EL (cell line): Measurements from ENCODE around the gene RBM33.

Source experiments
- DNase-seq: peaks from one replicate; pipeline ENCODE4 v3.0.0-alpha.2; 2016

Gene RBM33

DNA sequence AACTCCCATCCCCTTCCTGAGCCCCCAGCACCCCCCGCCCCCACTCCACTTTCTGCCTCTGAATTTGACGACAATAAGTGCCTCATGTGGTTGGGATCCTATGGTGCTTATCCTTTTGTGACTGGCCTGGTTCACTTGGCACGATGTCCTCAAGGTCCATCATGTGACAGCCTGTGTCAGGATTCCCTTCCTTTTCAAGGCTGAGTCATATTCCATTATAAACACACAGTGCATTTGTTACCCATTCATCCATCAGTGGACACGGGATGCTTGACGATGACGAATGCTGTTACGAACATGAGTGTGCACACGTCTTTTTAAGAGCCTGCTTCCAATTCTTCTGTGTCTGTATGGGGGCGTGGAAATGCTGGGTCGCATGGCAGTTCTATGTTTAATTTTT, 141.1 kb downstream of the RBM33 start:
- DNase-seq = no peak

DNA sequence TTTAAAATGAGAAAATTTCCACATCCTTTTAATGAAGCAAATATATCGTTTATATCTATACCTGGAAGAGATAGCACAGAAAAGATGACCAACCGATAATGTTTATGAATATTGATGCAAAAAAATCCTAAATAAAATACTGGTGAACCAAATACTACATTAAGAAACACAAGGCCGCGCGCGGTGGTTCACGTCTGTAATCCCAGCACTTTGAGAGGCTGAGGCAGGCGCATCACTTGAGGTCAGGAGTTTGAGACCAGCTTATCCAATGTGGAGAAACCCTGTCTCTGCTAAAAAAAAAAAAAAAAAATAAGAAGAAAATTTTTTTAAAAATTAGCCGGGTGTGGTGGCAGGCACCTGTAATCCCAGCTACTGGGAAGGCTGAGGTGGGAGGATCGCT, 142.0 kb downstream of the RBM33 start:
- no peak for DNase-seq

DNA sequence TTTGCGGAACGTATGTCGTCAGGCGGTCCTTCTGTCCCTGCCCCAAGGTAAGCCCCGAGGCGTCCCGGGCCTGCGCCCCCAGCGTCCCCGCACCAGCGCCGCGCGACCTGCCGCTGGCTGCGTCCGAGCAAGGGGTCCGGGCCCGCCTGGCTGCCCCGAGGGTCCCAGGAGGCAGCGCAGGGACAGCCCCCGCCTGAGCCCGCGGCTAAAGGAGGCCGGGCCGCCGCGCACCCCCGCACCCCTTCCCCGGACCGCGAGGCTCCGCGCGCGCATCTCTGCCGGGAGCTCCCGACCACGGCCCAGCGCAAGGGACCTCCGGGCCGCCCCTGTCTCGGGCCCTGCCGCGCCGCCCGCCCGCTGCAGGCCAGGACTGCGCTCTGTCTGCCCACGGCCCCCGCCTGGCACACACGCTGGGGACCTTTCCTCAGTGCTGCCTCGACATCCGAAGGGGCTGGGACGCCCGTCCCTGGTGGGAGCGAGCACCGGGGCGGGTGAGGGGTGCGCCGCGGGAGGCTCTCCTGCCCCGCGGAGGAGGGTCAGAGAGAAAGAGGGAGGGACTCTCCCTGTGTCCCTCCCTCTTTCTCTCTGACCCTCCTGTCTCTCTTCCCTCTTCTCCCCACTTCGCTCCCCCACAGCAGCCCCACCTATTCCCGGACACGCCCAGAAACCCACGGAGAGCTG, 142.8 kb downstream of the RBM33 start:
- DNase-seq = peak; percentile 37

DNA sequence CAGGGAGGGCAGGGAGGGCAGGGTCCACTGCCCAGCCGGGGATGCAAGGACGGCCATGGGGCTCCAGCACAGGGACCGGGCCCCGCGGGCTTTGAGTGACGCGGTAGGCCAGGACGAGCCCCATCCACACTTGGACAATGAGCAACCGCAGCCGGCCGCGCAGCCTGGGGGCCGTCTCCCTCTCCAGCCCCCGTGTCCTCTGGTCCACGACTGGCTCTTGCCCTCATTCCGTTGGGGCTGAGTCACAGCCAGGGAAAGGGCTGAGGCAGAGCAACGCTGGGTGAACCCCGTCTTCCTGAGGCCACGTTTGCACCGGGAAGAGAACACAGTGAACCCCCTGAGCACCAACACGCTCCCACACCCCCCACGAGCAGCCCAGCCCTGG, 144.1 kb downstream of the RBM33 start:
- DNase-seq = peak; percentile 34

DNA sequence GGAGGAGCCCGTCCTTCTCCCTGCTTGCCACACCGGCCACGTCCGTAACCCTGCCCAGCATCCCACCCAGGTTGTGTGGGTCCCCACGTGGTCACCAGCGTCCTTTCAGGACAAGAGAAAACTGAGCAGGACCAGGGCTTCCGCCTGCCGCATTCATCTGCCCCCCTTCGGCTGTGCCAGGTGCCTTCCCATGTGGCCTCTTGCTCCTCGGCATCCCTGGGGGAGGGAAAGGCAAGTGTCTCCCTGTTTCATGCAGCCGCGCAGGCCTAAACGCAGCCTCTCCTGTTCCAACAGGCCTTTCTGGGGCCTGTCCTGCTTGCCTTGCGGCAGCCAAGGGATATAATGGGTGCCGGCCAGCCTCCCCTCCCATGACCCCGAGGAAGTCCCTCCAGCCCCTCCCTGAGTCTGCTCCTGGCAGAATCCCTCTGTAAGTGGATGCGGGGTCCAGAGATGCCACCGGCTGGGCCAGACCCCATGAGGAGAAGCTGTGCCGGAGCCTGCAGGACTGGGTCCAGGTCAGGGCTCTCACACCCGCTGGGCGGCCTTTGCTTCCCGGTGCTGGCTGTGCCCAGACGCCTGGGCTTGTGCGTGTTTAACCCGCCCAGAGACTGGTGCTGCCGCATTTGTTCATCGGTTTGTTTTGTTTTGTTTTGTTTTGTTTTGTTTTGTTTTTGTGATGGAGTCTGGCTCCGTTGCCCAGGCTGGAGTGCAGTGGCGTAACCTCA, 144.7 kb downstream of the RBM33 start:
- DNase-seq = no peak

DNA sequence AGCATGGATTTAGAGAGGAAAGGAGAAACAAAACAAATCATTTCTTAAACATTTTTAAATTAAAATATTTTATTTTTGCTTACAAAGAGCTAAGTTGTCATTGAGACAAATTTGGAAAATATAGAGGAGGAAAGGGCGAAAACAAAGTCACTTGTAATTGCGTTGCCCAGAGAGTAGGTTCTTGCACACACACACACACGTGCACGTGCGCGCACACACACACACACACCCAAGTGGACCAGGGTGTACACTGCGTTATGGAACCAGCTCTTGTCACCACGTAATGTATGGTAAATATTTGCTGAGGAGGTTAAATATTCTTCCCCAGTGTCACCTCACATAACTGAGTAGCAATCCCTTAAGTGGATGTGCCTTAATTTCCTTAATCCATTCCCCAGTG, 146.2 kb downstream of the RBM33 start:
- DNase-seq = no peak

DNA sequence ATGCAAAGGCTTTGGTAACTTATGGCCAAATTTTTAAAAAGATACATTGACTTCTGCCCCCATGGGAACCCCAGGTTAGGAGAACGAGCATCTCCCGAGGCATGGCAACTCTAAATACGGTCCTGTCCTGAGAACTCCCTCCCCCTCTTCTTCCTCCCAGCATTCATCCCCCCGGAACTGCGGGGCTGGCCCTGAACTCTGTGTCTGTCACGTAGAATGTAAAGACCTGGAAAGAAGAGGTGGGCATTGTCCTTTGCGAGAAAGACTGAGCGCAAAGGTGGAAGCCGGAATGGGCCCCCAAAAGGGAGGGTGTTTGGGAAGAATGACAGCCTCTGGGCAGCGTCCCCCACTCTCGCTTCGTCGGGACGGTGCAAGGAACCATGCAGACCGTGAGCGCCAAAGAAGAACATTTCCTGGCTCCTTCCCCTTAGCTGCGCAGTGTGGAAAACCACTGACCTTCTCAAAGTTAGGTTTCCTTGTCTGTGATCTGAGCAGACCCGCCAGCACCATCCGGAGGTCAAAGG, 146.8 kb downstream of the RBM33 start:
- no peak for DNase-seq

DNA sequence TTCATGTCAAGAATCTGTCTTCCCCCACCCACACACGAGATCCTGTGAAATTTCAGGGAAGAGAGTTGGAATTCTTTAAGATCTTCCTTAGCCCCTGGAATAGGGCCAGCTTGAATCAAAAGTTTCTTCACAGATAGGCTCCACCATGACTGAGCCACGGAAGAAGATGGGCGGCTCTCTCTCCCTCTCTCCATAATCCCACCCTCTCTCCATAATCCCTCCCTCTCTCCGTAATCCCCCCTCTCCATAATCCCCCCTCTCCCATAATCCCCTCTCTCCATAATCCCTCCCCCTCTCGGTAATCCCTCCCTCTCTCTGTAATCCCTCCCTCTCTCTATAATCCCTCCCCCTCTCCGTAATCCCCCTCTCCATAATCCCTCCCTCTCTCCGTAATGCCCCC, 147.4 kb downstream of the RBM33 start:
- no peak for DNase-seq

DNA sequence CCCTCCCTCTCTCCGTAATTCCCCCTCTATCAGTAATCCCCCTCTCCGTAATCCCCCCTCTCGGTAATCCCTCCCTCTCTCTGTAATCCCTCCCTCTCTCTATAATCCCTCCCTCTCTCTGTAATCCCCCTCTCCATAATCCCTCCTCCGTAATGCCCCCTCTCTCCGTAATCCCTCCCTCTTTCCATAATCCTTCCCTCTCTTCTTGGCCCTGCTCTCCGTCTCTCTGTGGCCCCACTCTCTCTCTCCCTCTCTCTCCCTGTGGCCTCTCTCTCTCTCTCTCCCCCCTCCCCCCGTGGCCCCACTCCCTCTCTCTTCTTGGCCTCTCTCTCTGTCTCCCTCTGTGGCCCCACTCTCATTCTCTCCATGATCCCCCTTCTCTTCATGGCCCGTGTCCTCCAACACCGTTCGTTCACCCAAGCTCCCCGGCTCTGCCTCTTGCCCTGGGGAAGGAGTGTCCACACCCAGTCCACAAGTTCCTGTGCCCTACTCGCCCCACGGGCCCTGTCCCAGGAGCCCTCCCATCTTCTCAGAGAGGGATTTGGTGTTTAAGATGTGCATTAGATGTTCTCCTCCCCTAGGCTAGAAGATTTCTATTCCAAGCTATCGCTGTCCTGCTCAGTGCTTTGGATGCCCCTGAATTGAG, 148.0 kb downstream of the RBM33 start:
- DNase-seq = no peak

DNA sequence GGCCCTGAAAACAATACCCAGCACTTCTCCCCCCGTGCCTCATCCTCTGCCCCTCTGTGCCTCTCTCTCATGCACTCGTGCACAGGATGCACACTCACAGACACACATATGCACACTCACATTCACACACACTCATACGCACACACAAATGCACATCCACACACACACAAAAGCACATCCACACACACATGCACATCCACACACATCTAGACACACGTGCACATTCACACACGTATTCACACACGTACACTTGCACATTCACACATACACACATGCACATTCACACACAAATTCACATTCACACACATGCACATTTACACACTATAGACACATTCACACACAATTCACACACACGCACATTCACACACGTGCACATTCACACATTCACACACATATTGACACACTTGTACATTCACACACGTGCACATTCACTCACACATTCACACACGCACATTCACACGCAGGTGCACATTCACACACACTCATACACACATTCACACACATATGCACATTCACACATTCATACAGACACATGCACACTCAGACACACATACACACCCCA, 148.6 kb downstream of the RBM33 start:
- no peak for DNase-seq

DNA sequence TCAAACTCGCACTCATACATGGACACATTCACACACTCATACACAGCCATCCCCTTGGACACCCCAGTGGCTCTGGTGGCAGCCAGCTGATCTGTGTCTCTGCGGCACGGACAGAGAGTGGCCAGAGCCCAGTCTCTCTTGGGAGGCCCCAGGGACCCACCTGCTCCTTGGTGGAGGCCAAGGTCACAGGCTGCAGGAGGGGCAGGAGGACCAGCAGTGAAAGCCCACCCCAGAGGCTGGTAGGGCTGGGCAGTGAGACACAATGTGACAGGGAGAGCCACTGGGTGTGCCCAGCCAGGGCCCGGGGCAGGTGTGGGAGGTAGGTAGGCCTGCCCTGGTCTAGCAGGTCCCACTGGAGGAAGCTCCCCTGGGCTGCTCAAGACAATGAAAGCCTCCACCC, 149.3 kb downstream of the RBM33 start:
- no peak for DNase-seq

DNA sequence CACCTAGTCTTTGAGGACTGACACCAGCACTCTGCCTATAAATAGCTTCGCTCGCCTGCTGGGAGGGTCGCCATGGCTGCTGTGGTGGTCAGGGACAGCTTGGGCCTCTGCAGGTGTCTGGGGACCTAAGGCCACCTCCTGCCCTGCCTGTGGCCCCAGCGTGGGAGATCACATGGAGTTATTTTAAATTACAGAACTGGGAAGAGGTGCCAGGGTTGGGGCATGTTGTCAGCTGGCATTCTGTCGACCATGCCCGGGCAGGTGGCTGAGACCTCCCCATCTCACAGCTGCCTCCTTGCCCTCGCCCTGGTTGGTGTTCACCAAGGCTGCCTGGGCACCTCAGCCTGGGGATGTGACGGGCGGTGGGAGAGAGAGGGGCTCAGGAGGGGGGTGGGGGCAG, 149.7 kb downstream of the RBM33 start:
- no peak for DNase-seq

DNA sequence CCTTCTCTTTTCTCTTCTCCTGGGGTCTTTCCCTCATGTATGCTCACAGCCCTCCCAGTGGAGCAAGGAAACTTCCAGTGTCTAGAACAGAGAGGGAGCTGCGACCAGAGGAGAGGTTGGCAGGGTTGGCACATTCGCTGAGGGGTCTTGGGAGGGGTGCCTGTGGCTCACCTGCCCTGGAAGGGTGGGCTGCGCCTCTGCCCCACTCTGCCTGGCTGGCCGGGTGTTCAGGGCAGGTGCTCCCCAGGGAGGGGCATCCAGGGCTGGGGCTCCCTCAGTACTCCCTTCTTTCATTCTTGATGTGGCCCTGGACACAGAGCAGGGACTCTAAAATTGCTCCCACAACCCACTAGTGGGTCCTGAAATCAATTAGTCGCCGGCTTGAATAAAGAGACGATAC, 150.9 kb downstream of the RBM33 start:
- no peak for DNase-seq

DNA sequence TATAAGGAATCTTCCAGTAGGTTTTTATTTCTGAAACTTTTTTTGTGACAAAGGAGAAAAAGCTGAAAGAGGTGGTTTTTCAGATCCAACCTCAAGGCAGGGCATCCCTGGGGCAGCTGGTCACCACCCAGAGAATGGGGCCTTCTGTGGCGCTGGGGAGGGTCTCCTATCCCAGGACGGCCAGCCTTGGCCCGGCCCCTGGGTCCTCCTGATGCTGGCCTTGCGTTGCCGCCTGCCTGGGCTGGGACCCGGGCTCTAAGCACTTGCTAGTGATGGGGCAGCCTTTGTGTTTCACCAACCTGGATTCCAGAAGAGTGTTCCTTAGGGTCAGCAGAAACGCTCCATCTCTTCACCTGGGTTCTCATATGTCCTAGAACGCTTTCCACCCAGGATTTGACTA, 151.5 kb downstream of the RBM33 start:
- DNase-seq = no peak

DNA sequence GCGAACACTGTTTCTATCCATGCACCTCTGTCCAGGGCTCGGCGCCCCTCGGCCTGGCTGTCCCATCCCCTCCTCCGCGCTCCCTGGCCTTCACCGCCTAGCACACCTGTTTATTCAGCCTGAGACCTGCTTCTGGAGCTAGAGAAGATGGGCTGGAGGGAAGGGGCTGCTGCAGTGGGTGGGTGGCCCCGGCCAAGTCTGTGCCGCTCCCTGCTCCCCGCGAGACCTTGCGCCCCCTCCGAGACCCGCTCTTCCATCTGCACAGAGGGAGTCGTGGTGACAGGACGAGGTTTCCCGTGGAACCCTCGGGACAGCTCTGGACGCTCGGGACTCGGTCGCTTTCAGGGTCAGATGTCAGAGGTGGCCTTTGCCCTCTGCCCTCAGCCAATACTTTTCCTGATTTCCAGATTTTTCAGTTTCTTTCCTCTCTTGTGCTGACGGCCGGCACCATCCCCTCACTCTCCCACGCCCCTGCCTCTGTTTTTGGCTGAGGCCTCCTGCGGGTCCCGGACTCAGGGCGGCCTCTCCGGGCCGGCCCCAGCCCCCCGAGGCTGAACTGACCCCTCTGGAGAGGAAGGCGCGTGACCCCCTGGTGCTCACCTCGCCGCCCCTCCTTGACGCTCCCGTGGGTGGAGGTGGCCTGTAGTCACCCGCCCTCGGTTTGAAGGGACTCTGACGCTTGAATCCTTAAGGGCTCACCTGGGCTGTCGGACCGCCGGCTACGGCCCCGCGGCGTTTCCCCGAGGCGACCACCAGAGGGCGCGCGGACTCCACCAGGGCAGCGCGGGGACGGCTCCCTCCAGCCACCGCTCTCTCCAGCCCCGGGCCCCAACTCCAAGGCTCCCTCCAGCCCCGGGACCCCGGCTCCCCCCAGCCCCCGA, 152.2 kb downstream of the RBM33 start:
- no peak for DNase-seq

DNA sequence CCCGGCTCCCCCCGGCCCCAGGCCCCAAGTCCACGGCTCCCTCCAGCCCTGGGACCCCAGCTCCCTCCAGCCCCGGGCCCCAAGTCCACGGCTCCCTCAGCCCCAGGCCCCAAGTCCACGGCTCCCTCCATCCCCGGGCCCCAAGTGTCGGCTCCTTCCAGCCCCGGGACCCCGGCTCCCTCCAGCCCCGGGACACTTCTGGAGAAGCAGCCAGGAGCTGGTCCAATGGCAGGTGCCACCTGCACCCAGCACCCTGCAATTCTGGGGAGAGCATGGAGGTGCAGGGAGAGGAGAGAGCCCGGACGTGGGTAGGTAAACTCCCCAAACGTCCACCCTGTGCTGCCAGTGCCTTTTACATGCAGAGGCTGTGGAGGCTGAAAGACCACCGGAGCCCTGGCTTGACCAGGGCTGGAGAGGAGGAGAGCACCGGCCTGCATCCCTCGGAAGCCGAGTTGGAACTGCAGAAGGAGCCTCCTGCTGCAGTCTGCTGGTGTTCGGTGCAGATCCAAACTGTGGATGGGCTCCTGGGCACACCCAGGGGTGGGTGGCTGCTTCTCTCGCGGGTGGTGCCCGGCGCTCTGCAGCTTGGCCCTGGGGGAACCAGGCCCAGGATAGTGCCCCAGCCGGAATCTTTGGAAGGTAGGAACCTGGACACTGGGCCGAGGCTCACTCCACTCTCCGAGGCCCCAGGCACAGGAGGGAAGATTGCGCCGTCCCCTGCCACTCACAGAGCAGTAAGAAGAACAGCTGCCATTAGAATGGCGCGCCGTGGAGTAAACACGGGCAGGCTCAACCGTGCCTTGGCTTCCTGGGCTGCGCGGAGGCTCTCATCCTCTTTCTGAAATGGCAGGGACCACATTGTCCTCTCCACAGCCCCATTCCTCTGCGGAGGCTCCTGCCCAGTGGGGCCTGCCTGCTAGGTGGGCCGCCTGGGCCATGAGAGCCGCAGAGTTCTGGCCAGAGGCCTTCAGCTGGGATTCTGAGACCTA, 153.1 kb downstream of the RBM33 start:
- no peak for DNase-seq

DNA sequence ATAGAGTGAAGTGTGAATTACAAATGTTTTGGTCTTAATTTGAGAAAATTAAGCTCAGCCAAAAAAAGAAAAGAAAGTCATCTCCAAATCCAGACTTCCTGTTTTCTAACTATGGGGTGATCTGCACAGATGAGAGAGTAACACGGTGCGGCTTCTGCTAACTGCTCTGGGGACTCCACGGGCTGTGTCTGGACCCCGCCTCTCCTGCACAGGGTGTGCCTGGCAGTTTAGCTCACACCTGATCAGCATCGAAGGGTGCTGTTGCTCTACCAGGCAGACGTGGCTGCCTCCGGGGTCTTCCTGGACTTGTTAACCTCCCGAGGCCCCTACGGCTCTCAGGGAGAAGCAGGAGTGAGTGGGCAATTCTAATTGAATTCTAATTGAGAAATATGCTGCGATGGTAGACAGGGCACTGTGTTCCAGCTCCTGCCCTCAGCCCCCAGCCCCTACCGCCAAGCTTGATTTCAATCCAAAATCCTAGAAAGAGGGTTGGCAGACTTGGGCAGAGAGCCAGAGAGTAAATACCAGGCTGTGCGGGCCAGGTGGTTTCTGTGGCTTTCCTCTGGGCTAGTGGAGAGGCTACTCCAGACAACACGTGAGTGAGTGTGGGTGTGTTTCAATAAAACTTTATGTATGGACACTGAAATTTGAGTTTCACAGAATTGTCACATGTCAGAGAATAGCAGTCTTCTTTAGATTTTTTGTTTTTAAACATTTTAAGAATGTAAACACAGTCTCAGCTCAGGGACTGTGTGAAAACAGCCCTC, 154.4 kb downstream of the RBM33 start:
- no peak for DNase-seq

DNA sequence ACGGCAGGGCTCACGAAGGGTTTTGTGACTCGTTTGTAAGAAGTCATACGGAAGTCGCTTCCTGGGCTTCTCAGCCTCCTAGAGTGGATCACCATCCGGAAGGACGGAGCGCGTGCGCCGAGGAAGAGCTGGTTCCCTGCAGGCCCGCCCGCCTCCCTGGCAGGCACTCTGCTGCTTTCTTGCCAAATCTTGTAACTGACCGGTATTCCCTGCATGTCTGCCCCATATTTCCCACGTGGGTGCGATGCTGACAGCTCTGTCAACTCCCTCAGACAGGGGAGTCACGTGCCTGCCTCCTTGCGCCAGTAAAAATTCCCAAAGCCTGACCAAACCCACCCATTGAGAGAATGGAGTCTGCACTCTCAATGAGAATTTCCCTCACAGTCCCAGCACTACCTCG, 155.1 kb downstream of the RBM33 start:
- no peak for DNase-seq

DNA sequence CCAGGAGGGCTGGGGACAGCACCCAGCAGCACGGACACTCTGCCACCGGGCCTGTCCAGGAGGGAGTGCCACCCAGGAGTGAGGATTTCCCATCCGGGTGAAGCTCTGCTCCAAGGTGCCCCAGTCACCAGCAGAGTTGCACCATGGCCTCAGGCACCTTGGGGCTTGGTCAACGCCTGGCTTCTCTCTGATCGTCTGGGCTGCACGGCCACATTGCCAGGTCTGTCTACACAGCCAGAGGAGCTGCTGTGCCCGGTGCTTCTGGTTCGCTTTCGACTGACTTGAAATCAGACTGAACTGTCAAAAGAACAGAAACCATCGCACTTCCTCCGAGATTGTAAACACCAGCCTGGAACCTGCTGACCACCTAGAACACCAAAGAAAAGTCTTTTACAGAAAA, 155.8 kb downstream of the RBM33 start:
- DNase-seq = no peak

DNA sequence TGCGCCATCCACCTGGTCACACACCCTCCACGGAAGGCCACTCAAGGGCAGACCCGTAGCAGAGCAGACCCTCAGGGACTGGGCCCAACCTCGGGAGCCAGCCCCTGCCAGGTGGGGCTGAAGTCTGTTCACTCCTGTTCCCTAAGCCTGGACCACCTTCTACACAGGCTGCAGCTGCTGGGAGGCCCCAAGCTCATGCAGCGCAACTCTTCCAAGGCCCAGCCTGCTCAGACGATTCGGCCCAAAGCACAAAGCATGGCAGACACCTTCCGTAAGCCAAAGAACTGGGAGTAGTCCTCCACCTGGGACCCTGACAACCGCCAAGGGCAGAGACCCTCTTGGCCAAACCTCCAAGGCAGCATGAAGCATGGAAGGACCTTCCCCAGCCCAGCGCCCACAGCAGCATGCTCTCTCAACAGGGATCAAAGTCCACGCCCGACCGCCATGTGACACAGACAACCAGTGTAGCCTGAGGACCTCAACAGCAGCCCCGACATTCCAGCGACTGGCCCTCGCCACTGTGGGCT, 156.3 kb downstream of the RBM33 start:
- no peak for DNase-seq
